IgD-negative memory B cell (primary cell): ENCODE data around the gene PCSK4. TPM values are rescaled to one million over a fixed set of nuclear protein-coding genes. Genes with fewer than 3 reads are reported as not detected.

Source experiments
- H3K27ac Mint-ChIP-seq, 3 donors: one replicate each; pipeline ENCODE4 v1.8.0; 2020 to 2022; ENCODE audit warnings: mild to moderate bottlenecking in 3 of 3, mixed read lengths in 3 of 3, moderate library complexity in 1 of 3
- H3K27me3 Mint-ChIP-seq: one replicate; pipeline ENCODE4 v1.8.0; 2021; ENCODE audit warnings: mixed read lengths
- H3K36me3 Mint-ChIP-seq: one replicate; pipeline ENCODE4 v1.8.0; 2020; ENCODE audit warnings: mild to moderate bottlenecking, mixed read lengths
- H3K4me1 Mint-ChIP-seq, 3 donors: one replicate each; pipeline ENCODE4 v1.8.0; 2020 to 2022; ENCODE audit warnings: mixed read lengths in 3 of 3, mild to moderate bottlenecking in 1 of 3
- H3K4me3 Mint-ChIP-seq, 4 donors: one replicate each; pipeline ENCODE4 v1.8.0; 2020 to 2022; ENCODE audit warnings: mild to moderate bottlenecking in 4 of 4, mixed read lengths in 4 of 4, moderate library complexity in 3 of 4
- H3K9me3 Mint-ChIP-seq, 3 donors: one replicate each; pipeline ENCODE4 v1.8.0; 2020 to 2021; ENCODE audit warnings: mixed read lengths in 3 of 3, mild to moderate bottlenecking in 1 of 3
- polyA plus RNA-seq: library from polyadenylated mRNA; unstranded; fragments of 300-500 nt; fragmentation: Illumina TruSeq; gene quantifications from one replicate; pipeline ENCODE4 v1.2.3, GENCODE V29; 2021

The PCSK4 gene
- polyA plus RNA-seq, 1 donor from 2014 or later = not detected

GRCh38 chr19:1513499-1514294, 23.5 kb upstream of the PCSK4 start:
- peak overlapping the region in 2 of 4 donors; percentile 47 to 49 for H3K4me3 Mint-ChIP-seq
- H3K27me3 Mint-ChIP-seq = peaks cover 36% of the 10 kb centered on the region
- H3K9me3 Mint-ChIP-seq = peaks cover 0 to 3% (median under 1%) of the 10 kb centered on the region in 3 donors
- H3K27ac Mint-ChIP-seq = no peak overlapping the region
- H3K4me1 Mint-ChIP-seq = peaks cover 0 to 2% (median 2%) of the 10 kb centered on the region in 3 donors
- H3K36me3 Mint-ChIP-seq = no peaks in the 10 kb centered on the region

GRCh38 chr19:1512671-1513498, 22.7 kb upstream of the PCSK4 start, which contains the start of gene ADAMTSL5:
ADAMTSL5 (minus strand) TSS chr19:1513019; CDS start chr19:1510943, 2,076 bp downstream.
- Mint-ChIP-seq H3K4me1 (peaks cover 0 to 3% (median 2%) of the 10 kb centered on the region in 3 donors), H3K9me3 (peaks cover 0 to 3% (median 2%) of the 10 kb centered on the region in 3 donors), H3K27ac (peak within 1 kb of the TSS in 1 of 3 donors; percentile 56), H3K4me3 (peak within 1 kb of the TSS in 3 of 4 donors; percentile 21 to 73 (median 23)), H3K27me3 (peaks cover 32% of the 10 kb centered on the region), H3K36me3 (peaks cover under 1% of the 10 kb centered on the region)

- Mint-ChIP-seq H3K4me1 (peaks cover 3 to 7% (median 6%) of the 10 kb centered on the region in 3 donors), H3K36me3 (peaks cover 4% of the 10 kb centered on the region), H3K27ac (peak overlapping the region in 1 of 3 donors; percentile 56), H3K9me3 (peaks cover 0 to 6% (median 1%) of the 10 kb centered on the region in 3 donors), H3K4me3 (no peak overlapping the region), H3K27me3 (peaks cover 35% of the 10 kb centered on the region)
These were observed 21.5 kb upstream of the PCSK4 start for GRCh38 chr19:1511318-1512317.

GRCh38 chr19:1510807-1511206, 20.7 kb upstream of the PCSK4 start:
- peak overlapping the region in 1 of 4 donors; percentile 70 for H3K4me3 Mint-ChIP-seq
- peaks cover 0 to 9% (median 0%) of the 10 kb centered on the region in 3 donors for H3K9me3 Mint-ChIP-seq
- peak overlapping the region in 1 of 3 donors; percentile 23 for H3K27ac Mint-ChIP-seq

GRCh38 chr19:1510442-1510806, 20.3 kb upstream of the PCSK4 start:
- Mint-ChIP-seq H3K36me3 (peaks cover 4% of the 10 kb centered on the region), H3K4me1 (peaks cover 3 to 9% (median 6%) of the 10 kb centered on the region in 3 donors), H3K27ac (no peak overlapping the region), H3K4me3 (peak overlapping the region in 1 of 4 donors; percentile 70), H3K9me3 (peaks cover 0 to 9% (median 0%) of the 10 kb centered on the region in 3 donors), H3K27me3 (peaks cover 34% of the 10 kb centered on the region)

More at GRCh38 chr19:1510807-1511206, 20.7 kb upstream of the PCSK4 start:
- H3K27me3 Mint-ChIP-seq = peaks cover 32% of the 10 kb centered on the region
- peaks cover 3 to 9% (median 6%) of the 10 kb centered on the region in 3 donors for H3K4me1 Mint-ChIP-seq
- H3K36me3 Mint-ChIP-seq = peaks cover 4% of the 10 kb centered on the region

GRCh38 chr19:1509602-1510441, 19.7 kb upstream of the PCSK4 start:
- Mint-ChIP-seq H3K4me1 (peaks cover 3 to 9% (median 6%) of the 10 kb centered on the region in 3 donors), H3K27ac (peak overlapping the region in 1 of 3 donors; percentile 8), H3K4me3 (no peak overlapping the region), H3K27me3 (peaks cover 36% of the 10 kb centered on the region), H3K36me3 (peaks cover 4% of the 10 kb centered on the region), H3K9me3 (peaks cover 0 to 10% (median 0%) of the 10 kb centered on the region in 3 donors)

GRCh38 chr19:1508507-1508856, 18.3 kb upstream of the PCSK4 start:
- peaks cover 4% of the 10 kb centered on the region for H3K36me3 Mint-ChIP-seq
- peaks cover 3 to 8% (median 6%) of the 10 kb centered on the region in 3 donors for H3K4me1 Mint-ChIP-seq
- peaks cover 35% of the 10 kb centered on the region for H3K27me3 Mint-ChIP-seq
- H3K9me3 Mint-ChIP-seq = peaks cover 0 to 10% (median 0%) of the 10 kb centered on the region in 3 donors
- peak overlapping the region in 1 of 3 donors; percentile 57 for H3K27ac Mint-ChIP-seq
- peak overlapping the region in 1 of 4 donors; percentile 63 for H3K4me3 Mint-ChIP-seq

- H3K4me1 Mint-ChIP-seq = peaks cover 3 to 8% (median 6%) of the 10 kb centered on the region in 3 donors
- peaks cover 0 to 10% (median 0%) of the 10 kb centered on the region in 3 donors for H3K9me3 Mint-ChIP-seq
- H3K27me3 Mint-ChIP-seq = peaks cover 38% of the 10 kb centered on the region
- peak overlapping the region; percentile 59 to 97 (median 75) for H3K27ac Mint-ChIP-seq
- peaks cover 4% of the 10 kb centered on the region for H3K36me3 Mint-ChIP-seq
- H3K4me3 Mint-ChIP-seq = peak overlapping the region; percentile 44 to 91 (median 80)
These were observed 17.8 kb upstream of the PCSK4 start for GRCh38 chr19:1507763-1508506.

GRCh38 chr19:1507192-1507660, 17.1 kb upstream of the PCSK4 start:
- H3K4me3 Mint-ChIP-seq = peak overlapping the region in 1 of 4 donors; percentile 44
- peaks cover 35% of the 10 kb centered on the region for H3K27me3 Mint-ChIP-seq
- H3K9me3 Mint-ChIP-seq = peaks cover 0 to 10% (median 0%) of the 10 kb centered on the region in 3 donors
- H3K27ac Mint-ChIP-seq = peak overlapping the region in 2 of 3 donors; percentile 59 to 75
- H3K36me3 Mint-ChIP-seq = peaks cover 4% of the 10 kb centered on the region
- peaks cover 3 to 8% (median 6%) of the 10 kb centered on the region in 3 donors for H3K4me1 Mint-ChIP-seq

- H3K9me3 Mint-ChIP-seq = peaks cover 0 to 10% (median 0%) of the 10 kb centered on the region in 3 donors
- H3K36me3 Mint-ChIP-seq = peaks cover 4% of the 10 kb centered on the region
- peak overlapping the region in 2 of 3 donors; percentile 61 to 82 for H3K27ac Mint-ChIP-seq
- H3K27me3 Mint-ChIP-seq = peaks cover 34% of the 10 kb centered on the region
- peaks cover 3 to 8% (median 6%) of the 10 kb centered on the region in 3 donors for H3K4me1 Mint-ChIP-seq
- H3K4me3 Mint-ChIP-seq = peak overlapping the region in 3 of 4 donors; percentile 4 to 83 (median 44)
These were observed 16.1 kb upstream of the PCSK4 start for GRCh38 chr19:1505991-1506881.

- Mint-ChIP-seq H3K4me3 (no peak overlapping the region), H3K4me1 (peaks cover 3 to 8% (median 5%) of the 10 kb centered on the region in 3 donors), H3K27ac (peak overlapping the region in 1 of 3 donors; percentile 61), H3K9me3 (peaks cover 0 to 10% (median 0%) of the 10 kb centered on the region in 3 donors), H3K36me3 (peaks cover 4% of the 10 kb centered on the region), H3K27me3 (peaks cover 32% of the 10 kb centered on the region)
These were observed 14.9 kb upstream of the PCSK4 start for GRCh38 chr19:1505012-1505411.
